ENCODE results near the gene SMARCA1.

GRCh38 chrX:129495900-129496299, 27.4 kb downstream of the SMARCA1 start:
- no peak for TF ChIP-seq GATA3 (IDR thresholded peaks at IDR 0.05; ENCODE audit: low read depth, low read length)
- TF ChIP-seq GATA2 (IDR thresholded peaks at IDR 0.05; ENCODE audit: low read depth, low read length): no peak

Measured in SH-SY5Y (cell line).